ENCODE data around the gene CALML5.

CALML5 gene

DNA sequence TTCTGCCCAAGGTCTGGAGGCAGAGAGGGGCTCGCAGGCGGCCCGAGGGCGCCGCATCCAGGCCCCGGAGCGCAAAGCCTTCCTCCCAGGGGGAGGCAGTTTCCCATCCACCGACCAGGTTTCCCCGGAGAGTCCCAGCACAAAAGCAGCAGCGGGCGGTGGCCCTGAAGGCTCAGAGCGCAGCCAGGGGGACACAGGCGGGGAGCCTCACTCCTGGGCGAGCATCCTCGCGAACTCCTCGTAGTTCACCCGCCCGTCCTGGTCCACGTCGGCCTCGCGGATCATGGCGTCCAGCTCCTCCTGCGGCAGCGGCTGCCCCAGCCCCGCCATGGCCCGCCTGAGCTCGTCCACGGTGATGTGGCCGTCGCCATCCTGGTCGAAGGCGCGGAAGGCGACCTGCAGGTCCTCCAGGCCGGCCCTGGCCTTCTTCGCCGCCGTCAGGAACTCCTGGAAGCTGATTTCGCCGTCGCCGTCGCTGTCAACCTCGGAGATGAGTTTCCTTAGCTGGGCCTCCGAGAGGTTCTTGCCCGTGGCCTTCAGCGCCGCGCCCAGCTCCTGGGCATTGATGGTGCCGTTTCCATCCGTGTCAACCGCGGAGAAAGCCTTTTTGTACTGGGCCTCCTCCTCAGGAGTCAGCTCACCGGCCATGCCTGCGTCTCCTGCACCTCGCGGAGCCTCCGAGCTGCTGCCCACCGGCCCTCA is 428 bp downstream of the CALML5 start:
- DNase-seq = no peak

GRCh38 chr10:5497948-5498730 is 1.2 kb downstream of the CALML5 start:
- no peak for DNase-seq

DNA sequence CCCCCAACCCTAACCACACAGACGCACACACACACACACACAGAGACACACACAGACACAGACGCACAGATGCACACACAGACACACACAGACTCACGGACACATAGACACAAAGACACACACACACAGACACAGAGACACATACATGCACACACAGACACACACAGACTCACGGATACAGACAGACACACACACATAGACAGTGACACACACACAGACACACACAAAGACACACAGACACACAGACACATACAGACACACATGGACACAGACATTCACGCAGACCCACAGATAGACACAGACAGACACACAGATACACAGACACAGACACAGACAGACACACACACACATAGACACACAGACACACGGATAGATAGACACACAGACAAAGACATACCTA is 2.1 kb downstream of the CALML5 start:
- DNase-seq = no peak

GRCh38 chr10:5496261-5497250 is 2.8 kb downstream of the CALML5 start:
- DNase-seq = no peak

GRCh38 chr10:5494611-5495010 is 4.8 kb downstream of the CALML5 start:
- no peak for DNase-seq

DNA sequence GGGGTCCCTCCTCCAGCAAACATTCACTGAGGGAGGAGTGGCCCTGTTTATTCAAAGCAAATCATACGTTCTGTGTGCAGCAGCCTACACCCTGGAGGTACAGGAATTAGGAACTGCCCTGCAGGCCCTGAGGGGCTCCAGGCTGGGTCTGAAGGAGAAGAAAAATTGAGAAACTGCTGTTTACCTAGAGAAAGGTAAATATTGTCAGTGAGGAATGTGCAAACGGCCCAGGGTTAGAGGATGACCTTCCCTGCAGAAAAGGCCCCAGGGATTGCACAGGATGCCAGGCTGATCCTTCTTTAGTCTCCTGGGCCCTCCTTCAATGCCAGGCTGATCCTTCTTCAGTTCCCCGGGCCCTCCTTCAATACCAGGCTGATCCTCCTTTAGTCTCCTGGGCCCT is 5.7 kb downstream of the CALML5 start:
- no peak for DNase-seq

- no peak for DNase-seq
These were observed 6.3 kb downstream of the CALML5 start for GRCh38 chr10:5492929-5493576.

DNA sequence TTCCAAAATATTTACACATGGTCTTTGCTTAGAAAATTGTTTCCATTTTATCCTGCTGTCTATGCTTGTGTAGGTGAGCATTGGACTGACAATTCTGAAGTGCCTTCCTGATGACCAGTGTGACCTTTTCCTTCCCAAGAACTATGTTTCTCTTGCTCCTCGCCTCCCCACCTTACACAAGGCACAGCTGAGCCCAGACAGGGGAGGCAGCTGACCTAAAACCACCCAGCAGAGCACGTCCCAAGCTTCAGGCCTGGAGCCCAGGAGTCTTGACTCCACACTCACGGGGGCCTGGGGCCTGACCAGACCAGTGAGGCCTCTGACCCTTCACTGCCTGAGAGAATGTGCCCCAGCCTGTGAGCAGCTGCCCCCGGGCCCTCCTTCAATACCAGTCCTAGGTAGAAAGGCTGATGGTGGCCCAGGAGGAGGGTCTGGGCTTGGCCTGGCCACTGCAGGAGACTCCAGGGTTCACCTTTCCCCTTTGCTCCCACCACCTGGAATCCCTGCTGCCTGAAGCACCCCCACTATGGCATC is 7.0 kb downstream of the CALML5 start:
- DNase-seq = no peak

DNA sequence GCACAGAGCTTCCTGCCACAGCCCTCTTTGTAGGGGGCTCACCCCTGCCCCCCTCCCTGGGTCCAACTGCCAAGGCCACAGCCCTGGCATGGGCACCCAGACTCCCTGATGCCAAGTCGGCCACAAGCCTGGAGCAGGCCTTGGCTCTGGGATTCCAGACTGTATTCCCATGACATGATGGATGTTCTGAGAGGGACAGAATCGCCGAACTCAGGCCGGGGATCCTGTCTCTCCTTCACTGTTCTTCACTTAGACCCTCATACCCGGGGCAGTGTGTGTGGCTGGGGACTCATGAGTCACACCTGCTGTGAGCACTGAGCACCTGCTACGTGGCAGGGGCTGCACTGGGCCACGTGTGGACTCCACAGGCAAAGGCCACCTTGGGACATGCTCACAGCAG is 7.9 kb downstream of the CALML5 start:
- no peak for DNase-seq

DNA sequence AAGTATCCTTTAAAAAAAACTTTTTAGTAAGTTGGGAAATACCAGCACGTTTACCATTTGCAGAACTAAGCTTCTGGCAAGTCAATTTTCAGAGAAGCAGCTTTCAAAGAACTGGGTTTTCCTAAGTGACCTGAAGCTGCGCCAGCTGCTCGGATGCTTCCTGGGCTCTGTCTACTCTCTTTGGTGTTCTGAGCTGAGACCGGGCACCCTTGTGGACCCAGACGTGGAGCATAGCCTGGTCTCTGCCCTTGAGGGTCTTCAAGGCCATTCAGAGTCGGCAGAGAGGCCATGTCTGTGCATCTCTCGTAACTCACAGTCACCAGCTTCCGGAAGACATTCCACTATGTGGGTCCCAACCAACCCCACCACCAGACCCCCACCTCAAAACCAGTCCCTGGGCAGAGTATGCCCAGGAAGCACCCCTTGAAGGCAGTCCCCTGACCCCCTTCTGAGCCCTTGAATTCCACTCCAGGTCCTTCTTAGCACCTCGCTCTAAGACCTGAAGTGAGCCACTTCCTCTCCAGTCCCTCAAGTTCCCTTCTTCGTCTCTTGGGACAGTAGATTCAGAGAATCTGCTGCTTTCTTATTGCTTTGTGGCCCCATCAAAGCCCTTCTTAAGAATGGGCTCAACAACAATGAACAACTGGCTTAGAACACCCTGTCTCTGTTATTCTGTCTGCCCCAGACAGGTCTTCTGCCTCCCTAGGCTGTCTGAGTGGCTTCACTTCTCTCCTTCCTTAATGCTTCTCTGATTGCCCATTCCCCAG is 8.5 kb downstream of the CALML5 start:
- no peak for DNase-seq

DNA sequence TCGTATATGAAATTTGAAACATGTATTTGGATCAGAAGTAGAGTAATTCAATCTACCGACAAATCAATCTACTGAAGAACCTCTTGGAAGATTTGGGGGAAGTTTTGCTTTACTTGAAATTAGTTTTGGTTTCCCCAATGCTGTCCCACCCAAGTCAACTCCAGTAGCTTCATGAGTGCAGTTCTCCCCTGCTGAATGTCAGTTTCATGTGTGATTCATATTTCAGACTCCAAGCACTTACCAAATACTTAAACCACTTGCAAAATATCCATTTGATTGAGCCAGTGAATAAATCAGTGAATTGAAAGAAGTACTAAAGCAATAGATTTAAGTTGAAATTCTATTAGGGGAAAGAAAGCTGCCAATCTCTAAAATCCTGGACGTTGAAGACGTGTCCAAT is 9.3 kb downstream of the CALML5 start:
- no peak for DNase-seq

GRCh38 chr10:5488272-5489161 is 10.9 kb downstream of the CALML5 start:
- DNase-seq = no peak

DNA sequence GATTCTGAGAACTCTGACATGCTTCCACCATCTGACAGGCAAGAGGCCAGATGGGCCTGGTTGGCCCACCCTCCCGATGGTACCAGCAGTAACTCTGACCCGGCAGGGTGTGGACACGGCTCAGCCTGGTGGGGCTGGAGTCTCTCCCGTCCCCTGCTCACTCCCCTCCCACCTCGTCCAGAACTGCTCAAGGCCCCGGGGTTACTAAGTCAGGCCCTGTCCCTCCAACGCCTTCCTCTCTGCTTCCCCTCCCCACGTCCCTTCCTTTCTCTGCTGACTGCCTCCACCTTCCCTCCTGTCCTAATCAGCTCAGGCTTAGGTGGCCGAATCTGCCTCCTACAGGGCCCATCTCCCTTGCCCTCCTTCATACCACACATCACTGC is 12.5 kb downstream of the CALML5 start:
- DNase-seq = no peak

DNA sequence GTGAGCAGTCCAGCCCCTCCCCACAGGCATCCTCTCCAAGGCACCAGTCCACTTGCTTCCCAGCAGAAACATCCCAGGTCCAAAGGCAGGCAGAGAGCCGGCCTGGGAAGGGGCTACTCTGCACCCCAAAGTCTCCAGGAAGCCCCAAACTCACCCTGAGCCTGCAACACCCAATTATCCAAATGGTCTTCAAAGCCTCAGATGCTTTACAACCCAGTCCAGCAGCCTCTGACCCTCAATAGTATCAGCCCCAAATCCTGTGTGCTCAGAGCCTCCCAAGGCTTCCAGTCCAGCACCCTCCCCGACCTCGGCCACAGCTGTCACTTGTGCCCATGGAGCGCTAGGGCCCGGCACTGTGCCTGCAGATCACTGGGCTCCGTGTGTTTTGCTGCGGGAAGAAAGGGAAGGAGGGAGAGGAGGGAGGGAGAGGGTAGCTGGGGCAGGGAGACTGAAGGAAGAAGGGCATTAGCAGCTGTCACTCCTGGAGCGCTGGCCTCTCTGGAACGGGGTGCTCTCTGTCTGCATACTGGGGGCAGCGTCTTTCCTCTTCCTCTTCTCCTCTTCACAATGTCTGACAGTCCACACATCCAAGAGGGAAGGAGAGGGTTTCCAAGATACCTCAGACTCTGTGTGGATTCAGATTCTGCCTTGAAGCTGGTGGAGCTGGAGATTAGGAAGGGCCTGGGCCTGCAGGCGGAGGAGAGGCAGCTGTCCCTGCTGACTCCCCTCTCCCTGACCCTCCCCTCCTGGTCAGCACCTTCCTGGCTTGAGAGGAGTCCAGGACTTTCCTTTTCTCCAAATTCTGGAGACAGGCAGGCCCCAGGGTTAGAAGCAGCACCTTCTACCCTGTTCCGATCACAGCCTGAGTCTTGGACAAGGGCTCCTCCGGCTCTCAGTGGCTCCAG is 13.2 kb downstream of the CALML5 start:
- no peak for DNase-seq

DNA sequence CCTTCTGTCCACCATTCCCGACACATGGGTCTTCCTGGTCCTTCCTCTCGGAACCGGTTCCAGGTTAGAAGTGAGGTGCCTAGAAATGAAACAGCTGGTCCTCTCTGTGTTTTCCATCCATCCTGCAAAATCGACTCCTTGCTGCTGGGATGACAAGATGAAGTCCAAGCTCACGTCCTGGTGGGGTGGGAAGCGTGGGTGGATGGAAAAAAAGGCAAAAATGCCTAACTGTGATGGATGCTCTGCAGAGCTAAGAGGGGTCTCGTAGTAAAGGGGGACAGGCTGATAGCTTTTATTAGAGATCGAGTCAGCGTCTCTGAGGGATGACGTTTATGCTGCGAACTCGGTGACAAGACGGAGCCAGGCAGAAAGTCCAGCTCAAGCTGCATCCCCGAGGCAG is 14.1 kb downstream of the CALML5 start:
- no peak for DNase-seq

DNA sequence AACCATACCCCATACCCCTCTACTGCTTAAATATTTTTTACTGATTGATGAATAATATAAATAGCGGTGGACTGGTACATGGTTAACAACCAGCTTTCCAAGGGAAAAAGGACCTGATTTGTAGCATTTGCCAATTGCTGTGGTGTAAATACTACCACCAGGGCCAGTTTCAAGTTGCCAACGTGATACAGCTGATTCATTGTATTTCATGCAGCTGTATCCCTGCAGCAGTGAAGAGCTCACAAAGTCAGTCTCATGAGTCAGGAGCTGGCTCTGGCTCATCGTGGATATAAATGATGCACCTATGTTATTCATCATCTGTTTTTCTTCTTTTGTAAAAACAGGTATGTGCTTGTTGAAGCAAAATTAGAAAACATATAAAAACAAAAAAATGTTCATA is 15.2 kb downstream of the CALML5 start:
- DNase-seq = no peak

DNA sequence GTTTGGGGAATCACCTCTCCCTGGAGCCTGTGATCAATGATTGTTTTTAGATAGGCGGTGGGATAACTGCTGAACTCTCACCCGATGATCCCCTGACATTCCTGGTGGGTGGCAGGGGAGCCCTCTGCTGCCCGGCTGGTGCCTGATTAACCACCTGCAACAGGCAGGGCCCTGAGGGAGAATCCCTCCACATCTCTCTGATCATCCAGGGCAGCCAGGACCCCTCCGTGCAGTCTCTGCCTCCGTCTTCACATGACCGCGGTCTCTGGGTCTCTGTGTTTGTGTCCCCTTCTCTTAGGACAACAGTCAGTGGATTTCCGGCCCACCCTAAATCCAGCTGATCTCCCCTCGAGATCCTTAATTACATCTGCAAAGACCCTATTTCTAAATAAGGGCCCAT is 17.4 kb downstream of the CALML5 start:
- no peak for DNase-seq

DNA sequence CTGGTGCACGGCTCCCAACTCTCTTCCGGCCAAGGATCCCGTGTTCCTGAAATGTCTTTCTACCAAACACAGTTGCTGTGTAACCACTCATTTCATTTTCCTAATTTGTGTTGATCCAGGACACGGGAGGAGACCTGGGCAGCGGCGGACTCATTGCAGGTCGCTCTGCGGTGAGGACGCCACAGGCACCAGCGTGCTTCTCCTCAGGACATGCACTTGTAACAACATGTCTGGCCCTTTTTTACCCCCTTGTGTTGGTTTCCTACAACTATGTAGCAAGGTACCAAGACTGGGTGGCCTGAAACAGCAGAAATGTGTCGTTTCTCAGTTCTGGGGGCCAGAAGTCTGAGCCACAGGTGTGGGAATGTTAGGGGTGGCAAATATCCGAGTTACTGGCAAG is 18.2 kb downstream of the CALML5 start:
- no peak for DNase-seq

DNA sequence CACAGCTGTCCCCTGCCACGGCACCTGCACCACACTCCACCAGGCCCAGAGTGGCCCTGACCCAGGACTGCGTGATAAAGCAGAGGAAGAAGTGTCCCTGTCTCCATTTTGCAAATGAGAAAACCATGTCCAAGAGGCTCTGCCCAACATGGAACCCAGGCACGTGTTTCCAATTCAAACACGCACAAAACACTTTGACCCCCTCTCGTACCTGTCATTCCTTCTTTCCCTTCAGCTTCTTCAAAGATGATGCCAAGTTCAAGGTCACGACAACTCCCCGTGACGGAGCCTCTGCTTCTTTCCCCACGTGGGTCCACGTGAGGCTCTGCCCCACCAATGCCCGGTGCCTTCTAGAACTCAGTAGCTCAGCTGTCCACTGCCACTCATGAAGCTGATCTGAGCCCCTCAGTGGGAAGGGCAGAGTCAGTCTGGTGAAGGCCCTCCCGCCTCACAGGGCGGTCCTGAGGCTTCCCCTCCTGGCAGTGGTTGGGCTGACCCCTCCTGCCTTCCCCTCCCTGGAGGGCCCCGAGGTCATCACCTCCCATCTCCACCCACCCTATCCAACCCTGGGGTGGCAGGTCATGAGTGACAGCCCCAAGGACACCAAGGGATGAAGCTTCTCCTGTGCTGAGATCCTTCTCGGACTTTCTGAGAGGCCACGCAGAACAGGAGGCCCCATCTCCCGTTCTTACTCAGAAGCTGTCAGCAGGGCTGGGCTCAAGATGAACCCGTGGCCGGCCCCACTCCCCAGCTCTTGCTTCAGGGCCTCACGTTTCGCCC is 19.0 kb downstream of the CALML5 start:
- DNase-seq = no peak
